Epithelial cell of prostate (primary cell): ENCODE measurements around the gene ANOS1.

Experiments
- DNase-seq: peaks from one replicate; pipeline ENCODE4 v3.0.0-alpha.2; 2011; ENCODE audit warnings: low read depth, low spot score
- H3K27ac ChIP-seq: fragments of 450-650 bp; 2 replicates; pipeline ENCODE4 v1.5.1; 2017; ENCODE audit warnings: mild to moderate bottlenecking

ANOS1 gene

GRCh38 chrX:8720136-8720535 lies 11.8 kb downstream of the ANOS1 start:
- no peak for DNase-seq

GRCh38 chrX:8717354-8717753 lies 14.6 kb downstream of the ANOS1 start:
- H3K27ac ChIP-seq: no peak overlapping the region
- DNase-seq: no peak

More at GRCh38 chrX:8720136-8720535, 11.8 kb downstream of the ANOS1 start:
- no peak overlapping the region for H3K27ac ChIP-seq

- DNase-seq: no peak
- no peak overlapping the region for H3K27ac ChIP-seq
Measured at GRCh38 chrX:8714164-8714563, 17.8 kb downstream of the ANOS1 start.

GRCh38 chrX:8711401-8711800 lies 20.5 kb downstream of the ANOS1 start:
- no peak overlapping the region for H3K27ac ChIP-seq
- DNase-seq: no peak

- no peak for DNase-seq
- H3K27ac ChIP-seq: no peak overlapping the region
Measured at GRCh38 chrX:8704184-8704583, 27.8 kb downstream of the ANOS1 start.

GRCh38 chrX:8692871-8693270 lies 39.1 kb downstream of the ANOS1 start:
- H3K27ac ChIP-seq: no peak overlapping the region
- no peak for DNase-seq

- H3K27ac ChIP-seq: no peak overlapping the region
- no peak for DNase-seq
Measured at GRCh38 chrX:8689473-8689872, 42.5 kb downstream of the ANOS1 start.

GRCh38 chrX:8688776-8689175 lies 43.2 kb downstream of the ANOS1 start:
- no peak for DNase-seq
- H3K27ac ChIP-seq: no peak overlapping the region

GRCh38 chrX:8684201-8684965 lies 47.6 kb downstream of the ANOS1 start:
- no peak overlapping the region for H3K27ac ChIP-seq
- DNase-seq: no peak

GRCh38 chrX:8683687-8684086 lies 48.2 kb downstream of the ANOS1 start:
- H3K27ac ChIP-seq: no peak overlapping the region
- no peak for DNase-seq

GRCh38 chrX:8679550-8679949 lies 52.4 kb downstream of the ANOS1 start:
- no peak overlapping the region for H3K27ac ChIP-seq
- DNase-seq: no peak

GRCh38 chrX:8675006-8675630 lies 56.8 kb downstream of the ANOS1 start:
- no peak for DNase-seq
- H3K27ac ChIP-seq: no peak overlapping the region

- no peak for DNase-seq
- H3K27ac ChIP-seq: no peak overlapping the region
Measured at GRCh38 chrX:8673201-8673600, 58.7 kb downstream of the ANOS1 start.

GRCh38 chrX:8672176-8672575 lies 59.8 kb downstream of the ANOS1 start:
- no peak overlapping the region for H3K27ac ChIP-seq
- DNase-seq: no peak

- H3K27ac ChIP-seq: no peak overlapping the region
- no peak for DNase-seq
Measured at GRCh38 chrX:8668813-8669212, 63.1 kb downstream of the ANOS1 start.

GRCh38 chrX:8663325-8663724 lies 68.6 kb downstream of the ANOS1 start:
- H3K27ac ChIP-seq: no peak overlapping the region
- no peak for DNase-seq

GRCh38 chrX:8657883-8658282 lies 74.1 kb downstream of the ANOS1 start:
- no peak overlapping the region for H3K27ac ChIP-seq
- DNase-seq: no peak

GRCh38 chrX:8653956-8654355 lies 78.0 kb downstream of the ANOS1 start:
- no peak overlapping the region for H3K27ac ChIP-seq
- DNase-seq: no peak

GRCh38 chrX:8649969-8650368 lies 82.0 kb downstream of the ANOS1 start:
- H3K27ac ChIP-seq: no peak overlapping the region

GRCh38 chrX:8647176-8647575 lies 84.8 kb downstream of the ANOS1 start:
- DNase-seq: no peak
- no peak overlapping the region for H3K27ac ChIP-seq

More at GRCh38 chrX:8649969-8650368, 82.0 kb downstream of the ANOS1 start:
- DNase-seq: no peak

GRCh38 chrX:8639949-8640475 lies 91.9 kb downstream of the ANOS1 start:
- DNase-seq: no peak
- H3K27ac ChIP-seq: no peak overlapping the region

GRCh38 chrX:8636497-8636896 lies 95.4 kb downstream of the ANOS1 start:
- no peak overlapping the region for H3K27ac ChIP-seq
- DNase-seq: no peak
